Lower lobe of right lung (tissue), 2 donors: ENCODE measurements around the gene CCDC71. TPM values are rescaled to one million over a fixed set of nuclear protein-coding genes. Genes with fewer than 3 reads are reported as not detected.

Experiments used
- ATAC-seq, 2 donors: fragments of 200-7000 bp; cut with Tn5 transposase; one replicate each; pipeline ENCODE4 v1.9.1; 2020 to 2022; ENCODE audit warnings: mild to moderate bottlenecking in 2 of 2, moderate library complexity in 2 of 2
- DNase-seq: peaks from one replicate; pipeline ENCODE4 v3.0.0-alpha.2; 2020
- H3K27ac ChIP-seq: fragments of 200-600 bp; one replicate; pipeline ENCODE4 v1.8.0; 2022
- H3K27me3 ChIP-seq: fragments of 200-600 bp; one replicate; pipeline ENCODE4 v1.8.0; 2022; ENCODE audit warnings: low read depth
- H3K36me3 ChIP-seq: fragments of 200-600 bp; one replicate; pipeline ENCODE4 v1.8.0; 2022; ENCODE audit warnings: mild to moderate bottlenecking
- H3K4me1 ChIP-seq: fragments of 200-600 bp; one replicate; pipeline ENCODE4 v1.8.0; 2022
- H3K4me3 ChIP-seq: fragments of 200-600 bp; one replicate; pipeline ENCODE4 v1.8.0; 2022; ENCODE audit warnings: mild to moderate bottlenecking
- H3K9me3 ChIP-seq: fragments of 200-600 bp; one replicate; pipeline ENCODE4 v1.8.0; 2022
- intact Hi-C: fragments of 100-400 bp; cut with DNase I; formaldehyde crosslinking; loops from one replicate; pipeline ENCODE4 v1.11.0; 2022
- total RNA-seq: library from RNA; stranded (reverse); fragmentation: NEBNext Ultra II Directional; extraction: Animal tissue kit (Norgen Biotek cat#: 25700); gene quantifications from one replicate; pipeline ENCODE4 v1.2.1, GENCODE V29; 2021
- TF ChIP-seq, protein P1 (sequence below): fragments of 200-600 bp; IDR thresholded peaks from one replicate; pipeline ENCODE4 v1.8.0; 2022; ENCODE audit warnings: antibody characterized with exemption, mild to moderate bottlenecking
- donor health status: DM: no; HTN: yes; CAD: no; lungs with severe emphysema.

The CCDC71 gene
- total RNA-seq, 1 donor from 2014 or later: 23.4 TPM

DNA sequence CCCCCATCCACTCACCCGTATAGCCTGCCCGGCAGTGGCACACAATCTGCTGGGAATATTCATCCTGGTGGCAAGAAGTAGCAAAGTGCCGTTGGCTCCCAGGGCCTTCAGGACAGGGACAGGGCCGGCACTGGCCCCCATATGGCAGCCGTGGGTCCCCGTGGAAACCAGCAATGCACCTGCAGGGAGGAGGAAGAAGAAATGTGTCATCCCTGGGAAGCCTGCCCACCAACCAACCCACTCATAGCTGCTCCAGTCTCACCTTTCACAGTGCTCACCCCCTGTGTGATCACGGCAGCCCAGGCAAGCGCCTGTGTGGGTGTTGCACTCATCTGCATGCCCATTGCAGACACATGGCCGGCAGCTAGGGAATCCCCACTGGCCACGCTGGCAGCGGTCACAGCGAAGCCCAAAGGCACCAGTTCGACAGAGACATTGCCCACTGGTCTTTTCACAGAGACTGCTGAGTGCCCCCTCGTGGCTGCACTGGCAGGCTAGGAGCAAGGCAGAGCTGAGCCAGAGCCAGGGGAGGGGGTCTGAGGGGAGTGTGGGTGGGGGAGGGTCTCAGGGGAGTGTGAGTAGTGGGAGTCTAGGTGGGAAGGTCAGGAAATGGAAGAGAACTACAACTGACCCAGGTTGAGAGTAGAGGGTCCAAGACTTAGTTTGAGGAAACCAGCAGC, 41.0 kb downstream of the CCDC71 start:
- Histone ChIP-seq H3K9me3 (no peaks in the 10 kb centered on the region), H3K4me3 (no peak overlapping the region), H3K4me1 (peaks cover 4% of the 10 kb centered on the region), H3K36me3 (peaks cover 91% of the 10 kb centered on the region), H3K27me3 (no peaks in the 10 kb centered on the region), H3K27ac (no peak overlapping the region)
- TF ChIP-seq, protein P1, sequence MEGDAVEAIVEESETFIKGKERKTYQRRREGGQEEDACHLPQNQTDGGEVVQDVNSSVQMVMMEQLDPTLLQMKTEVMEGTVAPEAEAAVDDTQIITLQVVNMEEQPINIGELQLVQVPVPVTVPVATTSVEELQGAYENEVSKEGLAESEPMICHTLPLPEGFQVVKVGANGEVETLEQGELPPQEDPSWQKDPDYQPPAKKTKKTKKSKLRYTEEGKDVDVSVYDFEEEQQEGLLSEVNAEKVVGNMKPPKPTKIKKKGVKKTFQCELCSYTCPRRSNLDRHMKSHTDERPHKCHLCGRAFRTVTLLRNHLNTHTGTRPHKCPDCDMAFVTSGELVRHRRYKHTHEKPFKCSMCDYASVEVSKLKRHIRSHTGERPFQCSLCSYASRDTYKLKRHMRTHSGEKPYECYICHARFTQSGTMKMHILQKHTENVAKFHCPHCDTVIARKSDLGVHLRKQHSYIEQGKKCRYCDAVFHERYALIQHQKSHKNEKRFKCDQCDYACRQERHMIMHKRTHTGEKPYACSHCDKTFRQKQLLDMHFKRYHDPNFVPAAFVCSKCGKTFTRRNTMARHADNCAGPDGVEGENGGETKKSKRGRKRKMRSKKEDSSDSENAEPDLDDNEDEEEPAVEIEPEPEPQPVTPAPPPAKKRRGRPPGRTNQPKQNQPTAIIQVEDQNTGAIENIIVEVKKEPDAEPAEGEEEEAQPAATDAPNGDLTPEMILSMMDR: no peak
- intact Hi-C loops: no loop called here
- DNase-seq: no peak
- ATAC-seq: no peak

DNA sequence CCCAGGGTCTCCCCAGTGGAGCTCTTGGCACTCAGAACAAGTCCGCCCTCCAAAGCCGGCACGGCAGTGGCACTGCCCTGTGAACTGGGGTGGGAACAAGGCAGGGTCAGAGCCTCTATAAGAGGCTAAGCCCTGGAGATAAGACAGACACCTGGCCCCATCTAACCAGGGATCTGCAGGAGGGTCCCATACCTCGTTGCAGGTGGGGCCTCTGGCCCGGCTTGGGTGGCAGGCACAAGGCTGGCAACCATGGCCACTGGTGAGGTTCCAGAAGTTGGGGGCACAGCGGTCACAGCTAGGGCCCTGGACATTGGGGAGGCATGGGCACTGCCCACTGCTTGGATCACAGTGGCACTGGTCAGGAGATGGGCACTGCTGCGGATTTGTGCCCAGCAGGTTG, 41.9 kb downstream of the CCDC71 start:
- no peaks in the 10 kb centered on the region for H3K27me3 ChIP-seq
- peaks cover 83% of the 10 kb centered on the region for H3K36me3 ChIP-seq
- no peak overlapping the region for H3K4me3 ChIP-seq
- ATAC-seq: no peak
- TF ChIP-seq, protein P1: no peak
- DNase-seq: no peak
- intact Hi-C loops: no loop called here
- no peaks in the 10 kb centered on the region for H3K9me3 ChIP-seq
- H3K4me1 ChIP-seq: peaks cover 11% of the 10 kb centered on the region
- no peak overlapping the region for H3K27ac ChIP-seq

DNA sequence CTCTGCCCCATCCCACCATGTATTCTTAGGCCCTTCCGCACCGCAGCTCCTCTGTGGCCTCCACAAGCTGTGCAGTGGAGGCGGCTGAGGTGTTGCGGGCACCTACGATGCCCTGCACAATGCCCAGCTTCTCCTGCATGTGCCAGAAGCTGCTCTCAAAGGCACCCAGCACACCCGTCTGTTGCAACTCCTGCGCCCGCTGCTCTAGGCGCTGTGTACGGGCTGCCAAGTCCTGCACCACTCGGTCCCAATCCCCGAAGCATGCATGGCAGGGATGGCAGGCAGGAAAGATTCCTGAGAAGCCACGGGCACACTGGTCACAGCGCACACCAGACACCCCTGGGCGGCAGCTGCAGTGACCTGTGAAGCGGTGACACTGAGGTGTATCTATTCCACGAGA, 42.4 kb downstream of the CCDC71 start:
- H3K4me1 ChIP-seq: peaks cover 16% of the 10 kb centered on the region
- no peaks in the 10 kb centered on the region for H3K27me3 ChIP-seq
- ATAC-seq: no peak
- intact Hi-C loops: no loop called here
- TF ChIP-seq, protein P1: no peak
- H3K9me3 ChIP-seq: no peaks in the 10 kb centered on the region
- no peak for DNase-seq
- no peak overlapping the region for H3K4me3 ChIP-seq
- H3K36me3 ChIP-seq: peaks cover 83% of the 10 kb centered on the region
- H3K27ac ChIP-seq: no peak overlapping the region

DNA sequence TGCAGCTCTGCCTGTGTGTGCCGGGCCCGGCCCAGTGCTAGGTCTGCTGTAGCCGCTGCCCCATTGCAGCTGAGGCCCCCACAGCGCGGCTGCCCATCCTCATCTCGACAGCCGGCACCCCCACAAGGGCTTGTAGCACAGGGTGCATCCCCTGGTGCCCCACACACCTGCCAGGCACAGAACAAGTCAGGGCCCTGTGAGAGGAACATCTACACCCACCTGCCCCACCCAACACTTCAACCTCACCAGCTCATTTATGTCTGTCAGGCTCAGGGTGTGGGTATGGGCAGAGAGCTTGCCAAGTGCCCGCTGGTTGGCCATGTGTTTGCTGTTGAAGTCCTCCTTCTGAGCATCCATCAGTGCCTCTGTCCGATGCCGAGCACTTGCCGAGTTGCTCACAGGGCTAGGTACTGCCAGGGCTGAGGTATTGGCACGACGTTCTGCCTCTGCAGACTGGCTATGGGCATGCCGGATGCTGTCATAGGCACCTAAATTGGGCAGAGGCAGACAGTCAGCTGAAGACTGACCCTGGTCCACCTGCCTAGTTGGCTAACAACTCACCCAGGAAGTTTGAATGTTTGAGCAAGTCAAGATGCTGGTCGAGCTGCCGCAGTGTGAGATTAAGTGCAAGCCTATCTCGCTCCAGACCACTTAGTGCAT, 43.1 kb downstream of the CCDC71 start:
- Histone ChIP-seq H3K4me3 (no peak overlapping the region), H3K27me3 (no peaks in the 10 kb centered on the region), H3K9me3 (no peaks in the 10 kb centered on the region), H3K4me1 (peaks cover 20% of the 10 kb centered on the region), H3K36me3 (peaks cover 83% of the 10 kb centered on the region), H3K27ac (no peak overlapping the region)
- TF ChIP-seq, protein P1: no peak
- no peak for ATAC-seq
- intact Hi-C loops: no loop called here
- no peak for DNase-seq

DNA sequence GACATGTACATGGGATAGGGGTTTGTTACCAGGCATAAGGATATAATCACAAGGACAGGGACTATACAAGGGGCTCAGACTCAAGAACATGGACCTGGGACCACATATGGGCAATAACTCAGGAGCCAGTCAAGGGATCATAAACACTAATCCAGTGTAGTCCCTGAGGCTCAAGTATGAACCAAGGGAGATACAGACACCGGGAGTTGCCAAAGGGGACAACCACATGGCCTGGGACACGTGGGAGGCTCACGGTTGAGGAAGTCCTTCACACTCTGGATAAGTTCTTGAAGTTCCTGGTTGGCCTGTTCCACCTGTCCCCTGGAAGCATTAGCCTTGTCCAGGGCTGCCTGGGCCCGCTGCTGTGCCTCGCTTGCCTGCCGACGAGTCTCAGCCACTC, 43.7 kb downstream of the CCDC71 start:
- no peaks in the 10 kb centered on the region for H3K9me3 ChIP-seq
- peaks cover 83% of the 10 kb centered on the region for H3K36me3 ChIP-seq
- H3K4me3 ChIP-seq: no peak overlapping the region
- H3K27me3 ChIP-seq: no peaks in the 10 kb centered on the region
- no peak overlapping the region for H3K27ac ChIP-seq
- H3K4me1 ChIP-seq: peaks cover 20% of the 10 kb centered on the region
- DNase-seq (no peak), ATAC-seq (no peak)
- intact Hi-C loops: no loop called here
- TF ChIP-seq, protein P1: no peak
